BLaER1 treated with 17β-estradiol and CSF1 and Interleukin-3, amounts not matched to agents 10 nM and 100 nM (cell line): Measurements from ENCODE around the gene CD81.

ENCODE experiments used
- H3K27ac ChIP-seq, 11 experiments: shearing (Covaris generic); formaldehyde crosslinking; 2 replicates each; pipeline ENCODE4 v1.8.1; 2022
- H3K27me3 ChIP-seq, 11 experiments: shearing (Covaris generic); formaldehyde crosslinking; 2 replicates each; pipeline ENCODE4 v1.8.1; 2022
- H3K36me3 ChIP-seq, 11 experiments: shearing (Covaris generic); formaldehyde crosslinking; 2 replicates each; pipeline ENCODE4 v1.8.1; 2022
- H3K4me1 ChIP-seq, 10 experiments: shearing (Covaris generic); formaldehyde crosslinking; 2 replicates each; pipeline ENCODE4 v1.8.1; 2022
- H3K4me2 ChIP-seq, 11 experiments: shearing (Covaris generic); formaldehyde crosslinking; 2 replicates each; pipeline ENCODE4 v1.8.1; 2022
- H3K4me3 ChIP-seq, 10 experiments: shearing (Covaris generic); formaldehyde crosslinking; 2 replicates each; pipeline ENCODE4 v1.8.1; 2022
- H3K9ac ChIP-seq, 11 experiments: shearing (Covaris generic); formaldehyde crosslinking; 2 replicates each; pipeline ENCODE4 v1.8.1; 2022
- H3K9me3 ChIP-seq, 11 experiments: shearing (Covaris generic); formaldehyde crosslinking; replicated peaks in 1 of 11; 2 replicates each; pipeline ENCODE4 v1.8.1; 2022
- H4K20me1 ChIP-seq, 11 experiments: shearing (Covaris generic); formaldehyde crosslinking; 2 replicates each; pipeline ENCODE4 v1.8.1; 2022
- Cebpa-rat ChIP-seq, 11 experiments: shearing (Covaris generic); IDR thresholded peaks; 2 replicates each; pipeline ENCODE4 v1.8.1; 2022

The CD81 gene

DNA sequence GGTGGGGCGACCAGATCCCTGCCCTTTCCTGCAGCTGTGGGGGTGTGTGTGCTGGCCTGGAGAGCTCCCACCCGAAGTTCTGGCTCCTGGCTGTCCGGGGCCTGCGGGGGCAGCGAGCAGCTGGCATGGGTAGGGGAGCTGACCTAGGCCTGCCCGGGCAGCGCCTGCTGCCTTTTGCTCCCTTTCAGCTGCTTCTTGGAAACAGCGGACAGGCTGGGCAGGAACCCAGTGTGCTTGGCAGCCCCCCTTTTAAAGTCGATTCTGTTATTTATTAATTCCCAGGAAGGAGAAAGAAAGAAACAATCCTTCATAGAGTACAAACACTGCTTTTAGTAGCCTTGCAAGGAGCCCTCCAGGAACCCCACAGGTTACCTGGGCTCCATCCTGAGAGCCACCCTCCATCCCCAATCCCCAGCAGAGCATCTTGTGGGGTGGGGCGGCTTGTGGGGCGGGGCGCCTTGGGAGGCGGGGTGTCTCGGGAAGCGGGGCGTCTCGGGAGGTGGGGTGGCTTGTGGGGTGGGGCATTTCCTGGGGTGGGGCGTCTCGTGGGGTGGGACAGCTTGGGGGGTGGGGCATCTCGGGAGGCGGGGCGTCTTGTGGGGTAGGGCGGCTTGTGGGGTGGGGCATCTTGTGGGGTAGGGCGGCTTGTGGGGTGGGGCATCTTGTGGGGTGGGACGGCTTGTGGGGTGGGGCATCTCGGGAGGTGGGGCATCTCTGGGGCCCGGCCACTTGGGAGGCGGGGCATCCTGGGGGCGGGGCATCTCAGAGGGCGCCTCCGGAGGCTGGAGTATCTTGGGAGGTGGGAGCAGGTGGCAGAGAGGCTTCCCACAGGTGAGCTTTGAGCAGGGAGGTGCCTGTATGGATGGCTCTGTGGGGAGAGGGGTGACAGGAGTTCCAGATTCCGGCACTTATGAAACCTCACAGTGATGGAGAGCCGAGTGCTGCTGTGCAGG, 7.0 kb downstream of the CD81 start:
- peak overlapping the region; percentile 92 to 100 (median 98) for H3K4me2 ChIP-seq
- peaks cover 0 to 17% (median 11%) of the 10 kb centered on the region in 11 experiments; a peak in 11 of 22 replicates for H3K9me3 ChIP-seq
- H4K20me1 ChIP-seq: peaks cover 95 to 98% (median 96%) of the 10 kb centered on the region in 11 experiments
- no peak for TF ChIP-seq Cebpa-rat (IDR thresholded peaks at IDR 0.05)
- H3K27me3 ChIP-seq: no peaks in the 10 kb centered on the region
- H3K4me1 ChIP-seq: peaks cover 94 to 96% (median 95%) of the 10 kb centered on the region in 10 experiments
- peak overlapping the region in 10 of 11 experiments; percentile 22 to 77 (median 68); a peak in 16 of 22 replicates for H3K9ac ChIP-seq
- peaks cover 8 to 49% (median 21%) of the 10 kb centered on the region in 11 experiments; a peak in 19 of 22 replicates for H3K36me3 ChIP-seq
- H3K4me3 ChIP-seq: peak overlapping the region in 9 of 10 experiments; percentile 0 to 97 (median 39); a peak in 13 of 20 replicates
- H3K27ac ChIP-seq: peak overlapping the region in 10 of 11 experiments; percentile 67 to 88 (median 80); a peak in 18 of 22 replicates

DNA sequence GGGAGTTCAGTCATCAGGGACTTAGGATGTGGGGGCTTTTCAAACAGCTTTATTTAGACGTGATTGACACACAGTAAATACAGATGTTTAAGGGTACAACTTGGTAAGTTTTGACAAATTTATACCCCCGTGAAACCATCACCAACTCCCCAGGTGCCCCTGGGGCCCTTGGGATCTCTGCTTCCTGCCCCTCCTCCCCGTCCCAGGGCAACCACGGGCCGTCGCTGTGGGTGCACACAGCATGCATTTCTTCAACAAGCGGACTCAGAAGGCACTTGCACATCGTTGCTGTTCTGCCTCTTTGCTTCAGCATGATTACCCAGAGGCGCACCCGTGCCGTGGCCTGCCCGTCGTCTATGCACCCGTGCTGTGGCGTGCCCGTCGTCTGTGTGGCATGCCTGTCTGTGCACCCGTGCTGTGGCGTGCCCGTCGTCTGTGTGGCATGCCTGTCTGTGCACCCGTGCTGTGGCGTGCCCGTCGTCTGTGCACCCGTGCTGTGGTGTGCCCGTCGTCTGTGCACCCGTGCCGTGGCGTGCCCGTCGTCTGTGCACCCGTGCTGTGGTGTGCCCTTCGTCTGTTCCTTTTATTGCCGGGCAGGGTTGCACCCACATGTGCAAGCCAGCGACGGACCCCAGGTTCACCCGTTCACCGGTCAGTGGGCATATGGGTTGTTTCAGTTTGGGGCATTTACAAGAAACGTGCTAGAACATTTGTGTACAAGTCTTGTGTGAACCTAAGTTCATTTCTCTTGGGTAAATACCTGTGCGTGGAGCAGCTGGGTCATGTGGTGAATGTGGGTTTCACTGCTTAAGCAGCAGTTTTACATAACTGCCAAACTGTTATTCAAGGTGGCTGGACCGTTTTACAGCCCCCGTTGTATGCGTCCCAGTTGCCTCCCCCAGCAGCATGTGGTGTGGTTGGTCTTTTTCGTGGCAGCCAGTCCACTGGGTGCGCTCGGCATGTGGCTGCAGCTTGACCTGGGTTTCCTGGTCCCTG, 8.3 kb downstream of the CD81 start:
- H3K9ac ChIP-seq: peak overlapping the region in 9 of 11 experiments; percentile 22 to 77 (median 55); a peak in 15 of 22 replicates
- peak overlapping the region; percentile 0 to 52 (median 30); a peak in 13 of 20 replicates for H3K4me3 ChIP-seq
- no peak for TF ChIP-seq Cebpa-rat (IDR thresholded peaks at IDR 0.05)
- peaks cover 96 to 98% (median 97%) of the 10 kb centered on the region in 10 experiments for H3K4me1 ChIP-seq
- peaks cover 96 to 98% (median 97%) of the 10 kb centered on the region in 11 experiments for H4K20me1 ChIP-seq
- H3K36me3 ChIP-seq: peaks cover 12 to 42% (median 17%) of the 10 kb centered on the region in 11 experiments; a peak in 19 of 22 replicates
- H3K27ac ChIP-seq: peak overlapping the region in 9 of 11 experiments; percentile 2 to 71 (median 32); a peak in 11 of 22 replicates
- H3K4me2 ChIP-seq: peak overlapping the region; percentile 90 to 99 (median 97)
- H3K27me3 ChIP-seq: no peaks in the 10 kb centered on the region
- H3K9me3 ChIP-seq: peaks cover 0 to 14% (median 10%) of the 10 kb centered on the region in 11 experiments; a peak in 11 of 22 replicates

- Histone ChIP-seq H3K4me1 (peaks cover 95 to 98% (median 97%) of the 10 kb centered on the region in 10 experiments), H3K27ac (peak overlapping the region; percentile 6 to 71 (median 53); a peak in 17 of 22 replicates), H3K27me3 (no peaks in the 10 kb centered on the region), H3K4me2 (peak overlapping the region; percentile 90 to 99 (median 97)), H3K4me3 (peak overlapping the region in 8 of 10 experiments; percentile 3 to 52 (median 32); a peak in 10 of 20 replicates), H3K9ac (peak overlapping the region; percentile 41 to 77 (median 58); a peak in 21 of 22 replicates), H3K9me3 (peaks cover 0 to 2% (median 0%) of the 10 kb centered on the region in 11 experiments; a peak in 6 of 22 replicates), H4K20me1 (peaks cover 96 to 98% (median 97%) of the 10 kb centered on the region in 11 experiments), H3K36me3 (peaks cover 3 to 38% (median 18%) of the 10 kb centered on the region in 11 experiments; a peak in 21 of 22 replicates)
- TF ChIP-seq Cebpa-rat (IDR thresholded peaks at IDR 0.05): no peak
Observed at GRCh38 chr11:2386591-2386990, 9.5 kb downstream of the CD81 start.

DNA sequence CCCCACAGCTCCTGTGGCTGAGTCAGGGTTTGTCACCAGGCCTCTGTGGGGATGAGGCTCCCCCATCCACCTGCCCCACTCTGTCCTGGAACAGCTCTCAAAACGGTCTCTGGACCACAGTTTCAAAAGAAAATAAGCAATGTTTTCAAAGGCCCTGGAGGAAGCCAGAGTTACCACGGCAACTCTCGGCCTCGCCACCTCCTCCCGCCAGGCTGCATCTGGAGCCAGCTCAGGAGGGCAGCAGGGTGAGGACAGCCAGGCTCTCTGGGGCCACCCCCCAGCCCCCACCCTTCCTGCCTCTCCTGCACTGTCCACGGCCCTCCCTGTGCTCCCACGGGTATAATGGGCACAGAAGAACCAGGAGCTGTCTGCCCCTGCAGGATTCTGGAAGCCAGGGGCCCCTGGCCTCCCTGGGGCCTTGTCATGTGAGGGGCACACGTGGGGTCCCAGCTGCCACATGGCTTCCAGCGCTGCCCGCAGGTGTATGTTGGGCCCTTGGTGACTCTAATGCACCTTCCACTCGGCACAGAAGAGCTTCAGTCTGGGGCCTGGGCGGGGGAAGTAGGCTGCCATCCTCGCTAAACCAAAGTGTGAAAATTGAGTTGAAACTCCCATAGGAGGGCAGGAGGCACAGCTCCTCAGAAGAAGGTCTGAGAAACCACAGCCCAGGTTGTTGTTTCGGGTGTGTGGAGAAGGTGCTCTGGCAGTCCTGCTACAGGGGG, 10.3 kb downstream of the CD81 start:
- no peak for TF ChIP-seq Cebpa-rat (IDR thresholded peaks at IDR 0.05)
- Histone ChIP-seq H3K9ac (peak overlapping the region; percentile 41 to 77 (median 60)), H4K20me1 (peaks cover 96 to 98% (median 97%) of the 10 kb centered on the region in 11 experiments), H3K4me3 (peak overlapping the region in 6 of 10 experiments; percentile 2 to 52 (median 36); a peak in 10 of 20 replicates), H3K9me3 (no peaks in the 10 kb centered on the region), H3K27me3 (no peaks in the 10 kb centered on the region), H3K36me3 (peaks cover 10 to 40% (median 22%) of the 10 kb centered on the region in 11 experiments; a peak in 21 of 22 replicates), H3K4me2 (peak overlapping the region; percentile 90 to 99 (median 97)), H3K27ac (peak overlapping the region in 10 of 11 experiments; percentile 32 to 71 (median 58); a peak in 17 of 22 replicates), H3K4me1 (peaks cover 95 to 98% (median 97%) of the 10 kb centered on the region in 10 experiments)

GRCh38 chr11:2388431-2389376, 11.6 kb downstream of the CD81 start:
- Histone ChIP-seq H3K9ac (peak overlapping the region; percentile 48 to 77 (median 60)), H3K9me3 (no peaks in the 10 kb centered on the region), H3K27ac (peak overlapping the region in 9 of 11 experiments; percentile 43 to 71 (median 58); a peak in 19 of 22 replicates), H3K4me2 (peak overlapping the region; percentile 90 to 99 (median 97)), H4K20me1 (peaks cover 96 to 98% (median 97%) of the 10 kb centered on the region in 11 experiments), H3K27me3 (no peaks in the 10 kb centered on the region), H3K36me3 (peaks cover 13 to 51% (median 24%) of the 10 kb centered on the region in 11 experiments; a peak in 21 of 22 replicates), H3K4me1 (peaks cover 95 to 98% (median 97%) of the 10 kb centered on the region in 10 experiments), H3K4me3 (peak overlapping the region in 6 of 10 experiments; percentile 11 to 38 (median 21); a peak in 7 of 20 replicates)
- no peak for TF ChIP-seq Cebpa-rat (IDR thresholded peaks at IDR 0.05)

DNA sequence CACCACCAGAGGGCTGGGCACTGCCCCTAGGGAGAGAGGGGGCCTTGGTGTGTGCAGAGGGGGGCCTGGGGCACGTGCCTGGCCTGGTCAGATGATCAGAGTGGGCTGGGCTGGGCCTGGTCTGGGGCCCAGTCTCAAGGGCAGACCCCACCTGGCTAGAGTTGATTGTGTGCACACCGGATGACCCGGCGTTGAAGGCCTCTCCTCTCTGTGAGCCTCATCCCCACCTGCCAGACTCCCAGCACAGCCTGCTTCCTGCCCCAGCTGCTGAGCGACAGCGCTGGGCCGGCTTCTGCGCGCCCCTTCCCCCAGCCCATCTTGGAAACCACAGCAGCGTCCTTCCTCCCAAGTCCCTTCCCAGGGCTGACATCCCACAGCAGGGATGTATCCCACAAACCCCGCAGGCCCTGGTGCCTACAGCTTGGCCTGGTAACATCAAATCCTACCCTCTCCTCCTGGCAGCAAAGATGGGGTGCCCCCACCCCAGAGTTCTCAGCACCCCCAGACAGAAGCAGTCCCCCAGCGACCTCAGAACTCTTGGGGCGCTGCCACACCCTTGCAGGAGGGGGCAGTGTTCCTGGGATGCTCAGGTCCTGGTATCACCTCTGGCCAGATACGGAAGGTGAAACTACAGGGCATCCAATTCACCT, 12.4 kb downstream of the CD81 start:
- peaks cover 99 to 100% (median 100%) of the 10 kb centered on the region in 11 experiments for H4K20me1 ChIP-seq
- no peaks in the 10 kb centered on the region for H3K27me3 ChIP-seq
- peak overlapping the region in 4 of 10 experiments; percentile 12 to 38 (median 28); a peak in 6 of 20 replicates for H3K4me3 ChIP-seq
- H3K4me1 ChIP-seq: peaks cover 99 to 100% (median 100%) of the 10 kb centered on the region in 10 experiments
- no peak for TF ChIP-seq Cebpa-rat (IDR thresholded peaks at IDR 0.05)
- peak overlapping the region; percentile 90 to 99 (median 97) for H3K4me2 ChIP-seq
- H3K27ac ChIP-seq: peak overlapping the region in 9 of 11 experiments; percentile 43 to 71 (median 58); a peak in 17 of 22 replicates
- peaks cover 13 to 59% (median 24%) of the 10 kb centered on the region in 11 experiments; a peak in 21 of 22 replicates for H3K36me3 ChIP-seq
- no peaks in the 10 kb centered on the region for H3K9me3 ChIP-seq
- H3K9ac ChIP-seq: peak overlapping the region; percentile 48 to 77 (median 60); a peak in 21 of 22 replicates
